Gastrocnemius medialis (tissue), 4 donors: ENCODE data around the gene CHD6.

Experiments
- CTCF ChIP-seq, 5 experiments: fragments of 450-650 bp in 3 of 5; fragments of 200-600 bp in 2 of 5; sonication (generic) in 2 of 5; IDR thresholded peaks in 4 of 5; conservative IDR thresholded peaks in 1 of 5; 1 replicate in 4 of 5; 2 replicates in 1 of 5; pipeline ENCODE4 v1.5.1; 2016 to 2019; ENCODE audit warnings: antibody characterized with exemption in 5 of 5, mild to moderate bottlenecking in 3 of 5, moderate library complexity in 3 of 5
- POLR2A ChIP-seq, 2 donors: fragments of 450-650 bp; IDR thresholded peaks; one replicate each; pipeline ENCODE4 v1.6.1; 2017; ENCODE audit warnings: antibody characterized with exemption in 2 of 2, mild to moderate bottlenecking in 2 of 2, moderate library complexity in 2 of 2

- TF ChIP-seq CTCF (IDR thresholded peaks at IDR 0.05 in 4 of 5, conservative IDR thresholded peaks at IDR 0.05 in 1 of 5) (no peak), POLR2A (IDR thresholded peaks at IDR 0.05) (no peak)
Observed at GRCh38 chr20:41587956-41588355, 30.2 kb downstream of the CHD6 start.
